GM23338 (cell line): ENCODE data around the gene TFDP1. TPM values are rescaled to one million over a fixed set of nuclear protein-coding genes. Genes with fewer than 3 reads are reported as not detected.

ENCODE experiments used
- ATAC-seq: fragments of 200-7000 bp; cut with Tn5 transposase; 3 replicates; pipeline ENCODE4 v1.9.1; 2020
- DNase-seq: peaks from one replicate; pipeline ENCODE4 v3.0.0-alpha.2; 2015; ENCODE audit warnings: low spot score
- H2AFZ ChIP-seq: fragments of 200-600 bp; sonication (generic); 2 replicates; pipeline ENCODE4 v1.8.0; 2016; ENCODE audit warnings: antibody characterized with exemption, mild to moderate bottlenecking, moderate library complexity
- H3F3A ChIP-seq: fragments of 200-600 bp; sonication (generic); replicated peaks from 2 replicates; pipeline ENCODE4 v1.8.0; 2017; ENCODE audit warnings: antibody characterized with exemption, mixed run types, low read depth
- H3K27ac ChIP-seq: fragments of 200-600 bp; sonication (generic); 2 replicates; pipeline ENCODE4 v1.6.1; 2016; ENCODE audit warnings: low read depth
- H3K27me3 ChIP-seq: fragments of 200-600 bp; sonication (generic); 2 replicates; pipeline ENCODE4 v1.8.0; 2016; ENCODE audit warnings: mild to moderate bottlenecking, mixed run types, moderate library complexity; ENCODE audit not compliant: insufficient read depth
- H3K36me3 ChIP-seq: fragments of 200-600 bp; sonication (generic); 2 replicates; pipeline ENCODE4 v1.8.0; 2016; ENCODE audit warnings: mild to moderate bottlenecking; ENCODE audit not compliant: insufficient read depth
- H3K4me1 ChIP-seq: fragments of 200-600 bp; sonication (generic); 2 replicates; pipeline ENCODE4 v1.8.0; 2016; ENCODE audit warnings: mild to moderate bottlenecking, moderate library complexity; ENCODE audit not compliant: insufficient read depth
- H3K4me2 ChIP-seq: fragments of 200-600 bp; sonication (generic); 2 replicates; pipeline ENCODE4 v1.7.1; 2017; ENCODE audit warnings: mixed run types
- H3K4me3 ChIP-seq: fragments of 200-600 bp; sonication (generic); 2 replicates; pipeline ENCODE4 v1.6.1; 2016; ENCODE audit warnings: mixed run types
- H3K79me2 ChIP-seq: fragments of 200-600 bp; sonication (generic); replicated peaks from 2 replicates; pipeline ENCODE4 v1.8.0; 2017; ENCODE audit warnings: mild to moderate bottlenecking; ENCODE audit not compliant: insufficient read depth
- H3K9me2 ChIP-seq: fragments of 200-600 bp; sonication (generic); 2 replicates; pipeline ENCODE4 v1.8.0; 2017; ENCODE audit not compliant: insufficient read depth
- H4K20me1 ChIP-seq: fragments of 200-600 bp; sonication (generic); replicated peaks from 2 replicates; pipeline ENCODE4 v1.8.0; 2017; ENCODE audit warnings: mild to moderate bottlenecking; ENCODE audit not compliant: insufficient read depth
- H3K27ac Mint-ChIP-seq: 2 replicates; pipeline ENCODE4 v1.8.0; 2020; ENCODE audit warnings: inconsistent platforms, mild to moderate bottlenecking, moderate library complexity, mixed read lengths
- H3K27me3 Mint-ChIP-seq: 3 replicates; pipeline ENCODE4 v1.8.0; 2022; ENCODE audit warnings: low read depth, mild to moderate bottlenecking, moderate library complexity, mixed read lengths, inconsistent platforms; ENCODE audit not compliant: insufficient read depth, poor library complexity
- H3K36me3 Mint-ChIP-seq: 3 replicates; pipeline ENCODE4 v1.8.0; 2021; ENCODE audit warnings: low read depth, mild to moderate bottlenecking, inconsistent platforms, moderate library complexity, mixed read lengths
- H3K4me1 Mint-ChIP-seq: 3 replicates; pipeline ENCODE4 v1.8.0; 2020; ENCODE audit warnings: mild to moderate bottlenecking, inconsistent platforms, mixed read lengths
- H3K4me3 Mint-ChIP-seq: 3 replicates; pipeline ENCODE4 v1.8.0; 2021; ENCODE audit warnings: moderate library complexity, mild to moderate bottlenecking, inconsistent platforms, mixed read lengths
- H3K9me3 Mint-ChIP-seq: 3 replicates; pipeline ENCODE4 v1.8.0; 2020; ENCODE audit warnings: moderate library complexity, mild to moderate bottlenecking, inconsistent platforms, mixed read lengths
- CREB1 ChIP-seq: fragments of 250-450 bp; sonication (Bioruptor Pico); IDR thresholded peaks from 2 replicates; pipeline ENCODE4 v1.5.0; 2020; ENCODE audit warnings: low read depth, mild to moderate bottlenecking, moderate library complexity
- EZH2 ChIP-seq: fragments of 200-600 bp; sonication (generic); IDR thresholded peaks from one replicate; pipeline ENCODE4 v1.8.0; 2017; ENCODE audit warnings: antibody characterized with exemption, mild to moderate bottlenecking, low read depth; ENCODE audit not compliant: unreplicated experiment
- EZH2phosphoT487 ChIP-seq: fragments of 200-600 bp; sonication (generic); IDR thresholded peaks from one replicate; pipeline ENCODE4 v1.8.1; 2018; ENCODE audit warnings: antibody characterized with exemption; ENCODE audit not compliant: unreplicated experiment
- JUNB ChIP-seq: IDR thresholded peaks from one replicate; pipeline ENCODE4 v1.6.1; 2016; ENCODE audit warnings: antibody characterized with exemption; ENCODE audit not compliant: unreplicated experiment
- NANOG ChIP-seq: IDR thresholded peaks from 2 replicates; pipeline ENCODE4 v1.6.1; 2016; ENCODE audit warnings: antibody characterized with exemption, borderline replicate concordance
- POLR2AphosphoS5 ChIP-seq: IDR thresholded peaks from 2 replicates; pipeline ENCODE4 v1.6.1; 2016; ENCODE audit warnings: antibody characterized with exemption, low read depth
- STAT1 ChIP-seq: IDR thresholded peaks from one replicate; pipeline ENCODE4 v1.6.1; 2016; ENCODE audit warnings: antibody characterized with exemption; ENCODE audit not compliant: unreplicated experiment
- ZNF114 ChIP-seq: fragments of 250-450 bp; sonication (Bioruptor Pico); IDR thresholded peaks from 2 replicates; pipeline ENCODE4 v1.5.0; 2020; ENCODE audit warnings: mild to moderate bottlenecking, moderate library complexity
- ZNF331 ChIP-seq: fragments of 250-450 bp; sonication (Bioruptor Pico); IDR thresholded peaks from 2 replicates; pipeline ENCODE4 v1.5.0; 2020; ENCODE audit warnings: low read depth, mild to moderate bottlenecking, moderate library complexity
- polyA plus RNA-seq: library from polyadenylated mRNA; unstranded; fragments of >200 nt; fragmentation: Nextera tagmentation; extraction: Ambion mirVana; gene quantifications from 2 replicates; pipeline ENCODE4 v1.2.1, GENCODE V29; 2016
- total RNA-seq: library from RNA; depleted of rRNA; stranded (reverse); fragments of >200 nt; shearing (Covaris generic); gene quantifications from 2 replicates; pipeline ENCODE4 v1.2.3, GENCODE V29; 2014
- TF ChIP-seq, protein P1 (sequence below): IDR thresholded peaks from 2 replicates; pipeline ENCODE4 v1.6.1; 2016; ENCODE audit warnings: antibody characterized with exemption
- TF ChIP-seq, protein P2 (sequence below), 2 experiments: fragments of 200-600 bp in 1 of 2; sonication (generic) in 1 of 2; conservative IDR thresholded peaks; 2 replicates each; pipeline versions ENCODE4 v1.5.1 to v1.6.1; 2016 to 2017; ENCODE audit warnings: antibody characterized with exemption in 2 of 2, low read depth in 2 of 2, mild to moderate bottlenecking in 2 of 2, moderate library complexity in 1 of 2
- TF ChIP-seq, protein P3 (sequence below): IDR thresholded peaks from one replicate; pipeline ENCODE4 v1.6.1; 2018; ENCODE audit warnings: antibody characterized with exemption; ENCODE audit not compliant: unreplicated experiment
- TF ChIP-seq, protein P4 (sequence below): fragments of 250-450 bp; sonication (Bioruptor Pico); IDR thresholded peaks from 2 replicates; pipeline ENCODE4 v1.5.0; 2020; ENCODE audit warnings: mild to moderate bottlenecking, moderate library complexity

Gene TFDP1
- total and polyA plus RNA-seq, 2 experiments from 2014 or later: 42.9 to 80.0 TPM

DNA sequence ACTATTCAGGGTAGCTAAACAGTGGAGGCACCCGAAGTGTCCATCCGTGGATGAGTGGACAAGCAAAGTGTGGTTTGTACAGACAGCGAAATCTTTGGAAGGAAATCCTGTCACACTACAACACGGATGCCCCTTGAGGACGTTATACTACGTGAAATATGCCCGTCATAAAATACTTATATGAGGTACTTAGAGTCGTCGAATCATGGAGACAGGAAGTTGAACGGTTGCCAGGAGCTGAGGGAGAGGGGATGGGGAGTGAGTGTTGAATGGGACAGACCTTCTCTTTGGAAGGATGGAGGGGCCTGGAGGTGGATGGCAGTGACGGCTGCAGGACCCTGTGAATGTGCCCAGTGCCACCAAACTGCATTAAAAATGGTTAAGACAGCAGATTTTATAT, 61.8 kb downstream of the TFDP1 start:
- H3K79me2 ChIP-seq: no peaks in the 10 kb centered on the region
- H3F3A ChIP-seq: no peaks in the 10 kb centered on the region
- peaks cover 30% of the 10 kb centered on the region; the same call in 2 of the 3 replicates for H3K9me3 Mint-ChIP-seq
- no peak overlapping the region for H3K4me3 ChIP-seq
- H3K9me2 ChIP-seq: no peaks in the 10 kb centered on the region
- ATAC-seq (no peak), DNase-seq (no peak)
- H3K4me1 Mint-ChIP-seq: peaks cover 7% of the 10 kb centered on the region; the same call in 2 of the 3 replicates
- no peaks in the 10 kb centered on the region for H3K4me1 ChIP-seq
- peaks cover 13% of the 10 kb centered on the region for H3K27me3 Mint-ChIP-seq
- no peak overlapping the region for H3K27ac Mint-ChIP-seq
- H3K27ac ChIP-seq: no peak overlapping the region
- H3K4me3 Mint-ChIP-seq: no peak overlapping the region
- H4K20me1 ChIP-seq: no peaks in the 10 kb centered on the region
- no peak overlapping the region for H2AFZ ChIP-seq
- peaks cover under 1% of the 10 kb centered on the region for H3K36me3 ChIP-seq
- H3K27me3 ChIP-seq: no peaks in the 10 kb centered on the region
- peaks cover 39% of the 10 kb centered on the region for H3K36me3 Mint-ChIP-seq
- TF ChIP-seq, protein P1, sequence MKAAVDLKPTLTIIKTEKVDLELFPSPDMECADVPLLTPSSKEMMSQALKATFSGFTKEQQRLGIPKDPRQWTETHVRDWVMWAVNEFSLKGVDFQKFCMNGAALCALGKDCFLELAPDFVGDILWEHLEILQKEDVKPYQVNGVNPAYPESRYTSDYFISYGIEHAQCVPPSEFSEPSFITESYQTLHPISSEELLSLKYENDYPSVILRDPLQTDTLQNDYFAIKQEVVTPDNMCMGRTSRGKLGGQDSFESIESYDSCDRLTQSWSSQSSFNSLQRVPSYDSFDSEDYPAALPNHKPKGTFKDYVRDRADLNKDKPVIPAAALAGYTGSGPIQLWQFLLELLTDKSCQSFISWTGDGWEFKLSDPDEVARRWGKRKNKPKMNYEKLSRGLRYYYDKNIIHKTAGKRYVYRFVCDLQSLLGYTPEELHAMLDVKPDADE: no peak
- no peak for TF ChIP-seq EZH2
- no peak for TF ChIP-seq JUNB
- TF ChIP-seq POLR2AphosphoS5: no peak
- TF ChIP-seq, protein P2, sequence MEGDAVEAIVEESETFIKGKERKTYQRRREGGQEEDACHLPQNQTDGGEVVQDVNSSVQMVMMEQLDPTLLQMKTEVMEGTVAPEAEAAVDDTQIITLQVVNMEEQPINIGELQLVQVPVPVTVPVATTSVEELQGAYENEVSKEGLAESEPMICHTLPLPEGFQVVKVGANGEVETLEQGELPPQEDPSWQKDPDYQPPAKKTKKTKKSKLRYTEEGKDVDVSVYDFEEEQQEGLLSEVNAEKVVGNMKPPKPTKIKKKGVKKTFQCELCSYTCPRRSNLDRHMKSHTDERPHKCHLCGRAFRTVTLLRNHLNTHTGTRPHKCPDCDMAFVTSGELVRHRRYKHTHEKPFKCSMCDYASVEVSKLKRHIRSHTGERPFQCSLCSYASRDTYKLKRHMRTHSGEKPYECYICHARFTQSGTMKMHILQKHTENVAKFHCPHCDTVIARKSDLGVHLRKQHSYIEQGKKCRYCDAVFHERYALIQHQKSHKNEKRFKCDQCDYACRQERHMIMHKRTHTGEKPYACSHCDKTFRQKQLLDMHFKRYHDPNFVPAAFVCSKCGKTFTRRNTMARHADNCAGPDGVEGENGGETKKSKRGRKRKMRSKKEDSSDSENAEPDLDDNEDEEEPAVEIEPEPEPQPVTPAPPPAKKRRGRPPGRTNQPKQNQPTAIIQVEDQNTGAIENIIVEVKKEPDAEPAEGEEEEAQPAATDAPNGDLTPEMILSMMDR (conservative IDR thresholded peaks at IDR 0.05; ENCODE audit: low read depth in 2 of 2): no peak
- TF ChIP-seq ZNF331 (CRISPR knock-in tag): no peak
- TF ChIP-seq, protein P3, sequence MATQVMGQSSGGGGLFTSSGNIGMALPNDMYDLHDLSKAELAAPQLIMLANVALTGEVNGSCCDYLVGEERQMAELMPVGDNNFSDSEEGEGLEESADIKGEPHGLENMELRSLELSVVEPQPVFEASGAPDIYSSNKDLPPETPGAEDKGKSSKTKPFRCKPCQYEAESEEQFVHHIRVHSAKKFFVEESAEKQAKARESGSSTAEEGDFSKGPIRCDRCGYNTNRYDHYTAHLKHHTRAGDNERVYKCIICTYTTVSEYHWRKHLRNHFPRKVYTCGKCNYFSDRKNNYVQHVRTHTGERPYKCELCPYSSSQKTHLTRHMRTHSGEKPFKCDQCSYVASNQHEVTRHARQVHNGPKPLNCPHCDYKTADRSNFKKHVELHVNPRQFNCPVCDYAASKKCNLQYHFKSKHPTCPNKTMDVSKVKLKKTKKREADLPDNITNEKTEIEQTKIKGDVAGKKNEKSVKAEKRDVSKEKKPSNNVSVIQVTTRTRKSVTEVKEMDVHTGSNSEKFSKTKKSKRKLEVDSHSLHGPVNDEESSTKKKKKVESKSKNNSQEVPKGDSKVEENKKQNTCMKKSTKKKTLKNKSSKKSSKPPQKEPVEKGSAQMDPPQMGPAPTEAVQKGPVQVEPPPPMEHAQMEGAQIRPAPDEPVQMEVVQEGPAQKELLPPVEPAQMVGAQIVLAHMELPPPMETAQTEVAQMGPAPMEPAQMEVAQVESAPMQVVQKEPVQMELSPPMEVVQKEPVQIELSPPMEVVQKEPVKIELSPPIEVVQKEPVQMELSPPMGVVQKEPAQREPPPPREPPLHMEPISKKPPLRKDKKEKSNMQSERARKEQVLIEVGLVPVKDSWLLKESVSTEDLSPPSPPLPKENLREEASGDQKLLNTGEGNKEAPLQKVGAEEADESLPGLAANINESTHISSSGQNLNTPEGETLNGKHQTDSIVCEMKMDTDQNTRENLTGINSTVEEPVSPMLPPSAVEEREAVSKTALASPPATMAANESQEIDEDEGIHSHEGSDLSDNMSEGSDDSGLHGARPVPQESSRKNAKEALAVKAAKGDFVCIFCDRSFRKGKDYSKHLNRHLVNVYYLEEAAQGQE: no peak
- no peak for TF ChIP-seq CREB1 (CRISPR knock-in tag)
- no peak for TF ChIP-seq STAT1
- no peak for TF ChIP-seq NANOG
- no peak for TF ChIP-seq EZH2phosphoT487
- TF ChIP-seq, protein P4, sequence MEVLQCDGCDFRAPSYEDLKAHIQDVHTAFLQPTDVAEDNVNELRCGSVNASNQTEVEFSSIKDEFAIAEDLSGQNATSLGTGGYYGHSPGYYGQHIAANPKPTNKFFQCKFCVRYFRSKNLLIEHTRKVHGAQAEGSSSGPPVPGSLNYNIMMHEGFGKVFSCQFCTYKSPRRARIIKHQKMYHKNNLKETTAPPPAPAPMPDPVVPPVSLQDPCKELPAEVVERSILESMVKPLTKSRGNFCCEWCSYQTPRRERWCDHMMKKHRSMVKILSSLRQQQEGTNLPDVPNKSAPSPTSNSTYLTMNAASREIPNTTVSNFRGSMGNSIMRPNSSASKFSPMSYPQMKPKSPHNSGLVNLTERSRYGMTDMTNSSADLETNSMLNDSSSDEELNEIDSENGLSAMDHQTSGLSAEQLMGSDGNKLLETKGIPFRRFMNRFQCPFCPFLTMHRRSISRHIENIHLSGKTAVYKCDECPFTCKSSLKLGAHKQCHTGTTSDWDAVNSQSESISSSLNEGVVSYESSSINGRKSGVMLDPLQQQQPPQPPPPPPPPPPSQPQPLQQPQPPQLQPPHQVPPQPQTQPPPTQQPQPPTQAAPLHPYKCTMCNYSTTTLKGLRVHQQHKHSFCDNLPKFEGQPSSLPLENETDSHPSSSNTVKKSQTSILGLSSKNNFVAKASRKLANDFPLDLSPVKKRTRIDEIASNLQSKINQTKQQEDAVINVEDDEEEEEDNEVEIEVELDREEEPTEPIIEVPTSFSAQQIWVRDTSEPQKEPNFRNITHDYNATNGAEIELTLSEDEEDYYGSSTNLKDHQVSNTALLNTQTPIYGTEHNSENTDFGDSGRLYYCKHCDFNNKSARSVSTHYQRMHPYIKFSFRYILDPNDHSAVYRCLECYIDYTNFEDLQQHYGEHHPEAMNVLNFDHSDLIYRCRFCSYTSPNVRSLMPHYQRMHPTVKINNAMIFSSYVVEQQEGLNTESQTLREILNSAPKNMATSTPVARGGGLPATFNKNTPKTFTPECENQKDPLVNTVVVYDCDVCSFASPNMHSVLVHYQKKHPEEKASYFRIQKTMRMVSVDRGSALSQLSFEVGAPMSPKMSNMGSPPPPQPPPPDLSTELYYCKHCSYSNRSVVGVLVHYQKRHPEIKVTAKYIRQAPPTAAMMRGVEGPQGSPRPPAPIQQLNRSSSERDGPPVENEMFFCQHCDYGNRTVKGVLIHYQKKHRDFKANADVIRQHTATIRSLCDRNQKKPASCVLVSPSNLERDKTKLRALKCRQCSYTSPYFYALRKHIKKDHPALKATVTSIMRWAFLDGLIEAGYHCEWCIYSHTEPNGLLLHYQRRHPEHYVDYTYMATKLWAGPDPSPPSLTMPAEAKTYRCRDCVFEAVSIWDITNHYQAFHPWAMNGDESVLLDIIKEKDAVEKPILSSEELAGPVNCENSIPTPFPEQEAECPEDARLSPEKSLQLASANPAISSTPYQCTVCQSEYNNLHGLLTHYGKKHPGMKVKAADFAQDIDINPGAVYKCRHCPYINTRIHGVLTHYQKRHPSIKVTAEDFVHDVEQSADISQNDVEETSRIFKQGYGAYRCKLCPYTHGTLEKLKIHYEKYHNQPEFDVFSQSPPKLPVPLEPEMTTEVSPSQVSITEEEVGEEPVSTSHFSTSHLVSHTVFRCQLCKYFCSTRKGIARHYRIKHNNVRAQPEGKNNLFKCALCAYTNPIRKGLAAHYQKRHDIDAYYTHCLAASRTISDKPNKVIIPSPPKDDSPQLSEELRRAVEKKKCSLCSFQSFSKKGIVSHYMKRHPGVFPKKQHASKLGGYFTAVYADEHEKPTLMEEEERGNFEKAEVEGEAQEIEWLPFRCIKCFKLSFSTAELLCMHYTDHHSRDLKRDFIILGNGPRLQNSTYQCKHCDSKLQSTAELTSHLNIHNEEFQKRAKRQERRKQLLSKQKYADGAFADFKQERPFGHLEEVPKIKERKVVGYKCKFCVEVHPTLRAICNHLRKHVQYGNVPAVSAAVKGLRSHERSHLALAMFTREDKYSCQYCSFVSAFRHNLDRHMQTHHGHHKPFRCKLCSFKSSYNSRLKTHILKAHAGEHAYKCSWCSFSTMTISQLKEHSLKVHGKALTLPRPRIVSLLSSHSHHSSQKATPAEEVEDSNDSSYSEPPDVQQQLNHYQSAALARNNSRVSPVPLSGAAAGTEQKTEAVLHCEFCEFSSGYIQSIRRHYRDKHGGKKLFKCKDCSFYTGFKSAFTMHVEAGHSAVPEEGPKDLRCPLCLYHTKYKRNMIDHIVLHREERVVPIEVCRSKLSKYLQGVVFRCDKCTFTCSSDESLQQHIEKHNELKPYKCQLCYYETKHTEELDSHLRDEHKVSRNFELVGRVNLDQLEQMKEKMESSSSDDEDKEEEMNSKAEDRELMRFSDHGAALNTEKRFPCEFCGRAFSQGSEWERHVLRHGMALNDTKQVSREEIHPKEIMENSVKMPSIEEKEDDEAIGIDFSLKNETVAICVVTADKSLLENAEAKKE (CRISPR knock-in tag): no peak
- TF ChIP-seq ZNF114 (CRISPR knock-in tag): no peak
- H3K4me2 ChIP-seq: no peak overlapping the region
